HEK293 (cell line): ENCODE data around the gene SEZ6L.

Experiments used
- CTCF ChIA-PET: fragments of 350-600 bp; formaldehyde crosslinking; extraction: SDS; loops from one replicate; lab custom pipeline; 2021; ENCODE audit warnings: antibody characterized with exemption; lab: Yijun Ruan, JAX
- POLR2A ChIA-PET: fragments of 300-600 bp; formaldehyde crosslinking; extraction: SDS; loops from one replicate; lab custom pipeline; 2020; ENCODE audit warnings: antibody characterized with exemption, inconsistent platforms; lab: Yijun Ruan, JAX
- H3K27ac ChIP-seq: fragments of 200-500 bp; sonication (Bioruptor generic); 2 replicates; pipeline ENCODE4 v1.5.1; 2014; ENCODE audit warnings: low read depth, low read length, control low read depth, inconsistent platforms; ENCODE audit errors: extremely low read depth
- H3K36me3 ChIP-seq, 2 experiments: fragments of 200-500 bp in 1 of 2; sonication (Bioruptor generic) in 1 of 2; 1 replicate in 1 of 2; 2 replicates in 1 of 2; pipeline ENCODE4 v1.5.1; 2014 to 2017; ENCODE audit warnings: inconsistent platforms in 2 of 2, low read length in 2 of 2; ENCODE audit not compliant: control insufficient read depth in 2 of 2, insufficient read depth in 1 of 2
- H3K4me1 ChIP-seq: fragments of 200-500 bp; sonication (Bioruptor generic); 2 replicates; pipeline ENCODE4 v1.5.1; 2014; ENCODE audit warnings: mild to moderate bottlenecking, low read length, inconsistent platforms; ENCODE audit not compliant: control insufficient read depth, insufficient read depth
- H3K4me3 ChIP-seq: 2 replicates; pipeline ENCODE4 v1.5.1; 2011; ENCODE audit warnings: low read depth, mild to moderate bottlenecking, control low read depth, low read length, moderate library complexity
- H3K9me3 ChIP-seq: fragments of 200-500 bp; sonication (Bioruptor generic); 2 replicates; pipeline ENCODE4 v1.5.1; 2014; ENCODE audit warnings: low read depth, low read length, inconsistent platforms; ENCODE audit not compliant: control insufficient read depth, insufficient read depth
- ATF2 ChIP-seq: fragments of 450-650 bp; formaldehyde crosslinking; IDR thresholded peaks from 2 replicates; pipeline ENCODE4 v1.5.1; 2016; ENCODE audit warnings: missing biosample characterization, missing genetic modification characterization, low read depth
- HIC1 ChIP-seq: fragments of 450-650 bp; formaldehyde crosslinking; IDR thresholded peaks from 2 replicates; pipeline ENCODE4 v1.5.1; 2016; ENCODE audit warnings: missing biosample characterization, missing genetic modification characterization
- KLF10 ChIP-seq: fragments of 450-650 bp; IDR thresholded peaks from 2 replicates; pipeline ENCODE4 v1.5.1; 2018; ENCODE audit warnings: missing biosample characterization, mild to moderate bottlenecking, missing genetic modification characterization
- KLF7 ChIP-seq: fragments of 450-650 bp; formaldehyde crosslinking; IDR thresholded peaks from 2 replicates; pipeline ENCODE4 v1.5.1; 2016; ENCODE audit warnings: missing biosample characterization, missing genetic modification characterization, borderline replicate concordance
- SETDB1 ChIP-seq: IDR thresholded peaks from one replicate; pipeline ENCODE4 v1.6.1; 2017; ENCODE audit warnings: mild to moderate bottlenecking, low read length, moderate library complexity, mixed read lengths; ENCODE audit not compliant: insufficient read length
- SP3 ChIP-seq: fragments of 450-650 bp; formaldehyde crosslinking; IDR thresholded peaks from 2 replicates; pipeline ENCODE4 v1.5.1; 2016; ENCODE audit warnings: missing biosample characterization, missing genetic modification characterization
- ZBTB1 ChIP-seq: fragments of 450-650 bp; formaldehyde crosslinking; IDR thresholded peaks from 2 replicates; pipeline ENCODE4 v1.5.1; 2016; ENCODE audit warnings: missing biosample characterization, missing genetic modification characterization
- ZFP37 ChIP-seq: fragments of 450-650 bp; formaldehyde crosslinking; IDR thresholded peaks from 2 replicates; pipeline ENCODE4 v1.5.1; 2016; ENCODE audit warnings: missing biosample characterization, missing genetic modification characterization
- ZNF112 ChIP-seq: fragments of 450-650 bp; formaldehyde crosslinking; IDR thresholded peaks from 2 replicates; pipeline ENCODE4 v1.5.0; 2017; ENCODE audit warnings: missing biosample characterization, missing genetic modification characterization
- ZNF133 ChIP-seq: fragments of 450-650 bp; formaldehyde crosslinking; IDR thresholded peaks from 2 replicates; pipeline ENCODE4 v1.5.1; 2016; ENCODE audit warnings: missing biosample characterization, missing genetic modification characterization
- ZNF138 ChIP-seq: fragments of 450-650 bp; formaldehyde crosslinking; IDR thresholded peaks from 2 replicates; pipeline ENCODE4 v1.5.1; 2016; ENCODE audit warnings: missing biosample characterization, missing genetic modification characterization, borderline replicate concordance
- ZNF155 ChIP-seq: fragments of 450-650 bp; formaldehyde crosslinking; IDR thresholded peaks from 2 replicates; pipeline ENCODE4 v1.5.1; 2016; ENCODE audit warnings: missing biosample characterization, missing genetic modification characterization
- ZNF175 ChIP-seq: fragments of 450-650 bp; formaldehyde crosslinking; IDR thresholded peaks from 2 replicates; pipeline ENCODE4 v1.5.1; 2016; ENCODE audit warnings: missing biosample characterization, missing genetic modification characterization
- ZNF280C ChIP-seq: fragments of 450-650 bp; formaldehyde crosslinking; IDR thresholded peaks from 2 replicates; pipeline ENCODE4 v1.5.1; 2016; ENCODE audit warnings: missing biosample characterization, missing genetic modification characterization
- ZNF341 ChIP-seq: fragments of 450-650 bp; formaldehyde crosslinking; IDR thresholded peaks from 2 replicates; pipeline ENCODE4; 2016; ENCODE audit warnings: low read depth, missing biosample characterization, missing genetic modification characterization
- ZNF404 ChIP-seq: fragments of 450-650 bp; formaldehyde crosslinking; IDR thresholded peaks from 2 replicates; pipeline ENCODE4 v1.5.1; 2017; ENCODE audit warnings: missing biosample characterization, missing genetic modification characterization
- ZNF549 ChIP-seq: fragments of 450-650 bp; IDR thresholded peaks from 2 replicates; pipeline ENCODE4 v1.5.1; 2018; ENCODE audit warnings: missing biosample characterization, missing genetic modification characterization, mild to moderate bottlenecking, inconsistent platforms, moderate library complexity
- ZNF560 ChIP-seq: fragments of 450-650 bp; formaldehyde crosslinking; IDR thresholded peaks from 2 replicates; pipeline ENCODE4 v1.5.1; 2017; ENCODE audit warnings: missing biosample characterization, missing genetic modification characterization, borderline replicate concordance
- ZNF645 ChIP-seq: fragments of 450-650 bp; formaldehyde crosslinking; IDR thresholded peaks from 2 replicates; pipeline ENCODE4; 2016; ENCODE audit warnings: missing biosample characterization, missing genetic modification characterization
- ZNF654 ChIP-seq: fragments of 450-650 bp; formaldehyde crosslinking; IDR thresholded peaks from 2 replicates; pipeline ENCODE4 v1.5.1; 2016; ENCODE audit warnings: low read depth, missing biosample characterization, missing genetic modification characterization
- ZNF692 ChIP-seq: fragments of 450-650 bp; formaldehyde crosslinking; IDR thresholded peaks from 2 replicates; pipeline ENCODE4 v1.5.1; 2016; ENCODE audit warnings: missing biosample characterization, missing genetic modification characterization
- ZNF701 ChIP-seq: fragments of 450-650 bp; formaldehyde crosslinking; IDR thresholded peaks from 2 replicates; pipeline ENCODE4 v1.5.1; 2016; ENCODE audit warnings: missing biosample characterization, missing genetic modification characterization
- ZNF792 ChIP-seq: fragments of 450-650 bp; formaldehyde crosslinking; IDR thresholded peaks from 2 replicates; pipeline ENCODE4 v1.5.1; 2016; ENCODE audit warnings: missing biosample characterization, missing genetic modification characterization

SEZ6L gene

GRCh38 chr22:26276529-26277160, 107.4 kb downstream of the SEZ6L start:
- ChIA-PET CTCF (interaction anchor here (0.6 to 1.0 kb wide), 2 partner anchors 54 to 747 kb away, joined by 3 to 5 read pairs; no protein-coding TSS in a partner anchor), POLR2A (interaction anchor here (0.7 kb wide), 1 partner anchor 50 kb away, joined by 4 read pairs; no protein-coding TSS in a partner anchor)
- no peak for TF ChIP-seq ZNF138
- no peak for TF ChIP-seq ZFP37
- no peak for TF ChIP-seq ZNF133 (tag by site-specific recombination)
- no peak for TF ChIP-seq ZNF701 (tag by site-specific recombination)
- TF ChIP-seq ZNF404, result no peak
- no peak for TF ChIP-seq ZNF792 (tag by site-specific recombination)
- no peak for TF ChIP-seq SETDB1
- Histone ChIP-seq H3K4me1 (no peaks in the 10 kb centered on the region), H3K4me3 (no peak overlapping the region), H3K36me3 (no peaks in the 10 kb centered on the region), H3K27ac (no peak overlapping the region), H3K9me3 (no peaks in the 10 kb centered on the region)

- Histone ChIP-seq H3K4me1 (no peaks in the 10 kb centered on the region), H3K27ac (no peak overlapping the region), H3K4me3 (no peak overlapping the region), H3K9me3 (no peaks in the 10 kb centered on the region), H3K36me3 (no peaks in the 10 kb centered on the region)
- ChIA-PET CTCF (no interaction called here), POLR2A (no interaction called here)
- TF ChIP-seq ATF2 (tag by site-specific recombination) (no peak), ZNF280C (tag by site-specific recombination) (no peak), ZNF645 (tag by site-specific recombination) (no peak), ZNF155 (tag by site-specific recombination) (no peak), HIC1 (tag by site-specific recombination) (no peak), ZNF560 (no peak), KLF10 (tag by site-specific recombination) (no peak), SP3 (tag by site-specific recombination) (no peak), ZNF654 (tag by site-specific recombination) (no peak), ZNF341 (tag by site-specific recombination) (no peak), ZNF112 (tag by site-specific recombination) (no peak), ZNF175 (tag by site-specific recombination) (no peak), KLF7 (tag by site-specific recombination) (no peak), ZNF692 (tag by site-specific recombination) (no peak), ZNF549 (tag by site-specific recombination) (no peak), ZBTB1 (tag by site-specific recombination) (no peak)
Observed at GRCh38 chr22:26281941-26282340, 112.7 kb downstream of the SEZ6L start.
